CD4-positive, alpha-beta T cell treated with Interferon alpha-2 for 1 hour (primary cell): ENCODE measurements around the gene FSD2.
"Not testable (repeated sequence)": the region's sequence is repeated elsewhere in the genome, so short reads cannot be mapped to it uniquely, and the experiment has no call there.

Experiments used
- DNase-seq, 2 donors: peaks; one replicate each; pipeline ENCODE4 v3.0.0-alpha.2; 2020 to 2022

Gene FSD2

DNA sequence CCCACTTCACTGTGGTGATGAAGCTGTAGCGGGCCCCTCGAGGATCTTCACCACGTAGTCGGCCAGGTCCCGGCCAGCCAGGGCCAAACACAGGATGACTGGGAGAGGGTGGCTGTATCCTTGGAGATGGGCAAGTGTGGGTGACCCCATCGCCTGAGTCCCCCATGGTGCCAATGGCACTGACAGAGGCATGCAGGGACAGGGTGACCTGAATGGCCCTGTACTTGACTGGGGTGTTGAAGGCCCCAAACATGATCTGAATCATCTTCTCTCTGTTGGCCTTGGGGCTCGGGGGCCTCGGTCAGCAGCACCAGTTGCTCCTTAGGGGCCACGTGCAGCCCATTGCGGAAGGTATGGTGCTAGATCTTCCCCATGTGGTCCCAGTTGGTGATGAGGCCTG lies 79.1 kb downstream of the FSD2 start:
- DNase-seq, result no peak

DNA sequence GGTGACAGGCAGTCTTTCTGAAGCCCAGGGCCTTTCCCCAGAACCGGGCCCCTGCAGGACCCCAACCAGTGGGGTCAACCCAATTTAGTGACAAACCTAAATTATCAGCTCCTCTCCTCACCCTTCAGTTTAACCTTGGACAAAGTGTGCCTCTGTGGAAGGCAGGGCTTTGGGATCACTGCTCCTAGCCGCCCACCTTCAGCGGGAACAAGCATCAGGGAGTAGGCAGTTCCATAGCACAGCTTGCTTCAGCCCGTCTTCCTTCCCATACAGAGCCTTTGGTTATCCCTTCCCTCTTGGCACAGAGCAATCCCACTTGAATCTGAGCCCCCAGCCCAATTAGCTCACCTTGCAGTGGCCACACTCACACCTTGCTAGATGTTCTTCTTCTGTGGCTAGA lies 90.9 kb downstream of the FSD2 start:
- no peak for DNase-seq

DNA sequence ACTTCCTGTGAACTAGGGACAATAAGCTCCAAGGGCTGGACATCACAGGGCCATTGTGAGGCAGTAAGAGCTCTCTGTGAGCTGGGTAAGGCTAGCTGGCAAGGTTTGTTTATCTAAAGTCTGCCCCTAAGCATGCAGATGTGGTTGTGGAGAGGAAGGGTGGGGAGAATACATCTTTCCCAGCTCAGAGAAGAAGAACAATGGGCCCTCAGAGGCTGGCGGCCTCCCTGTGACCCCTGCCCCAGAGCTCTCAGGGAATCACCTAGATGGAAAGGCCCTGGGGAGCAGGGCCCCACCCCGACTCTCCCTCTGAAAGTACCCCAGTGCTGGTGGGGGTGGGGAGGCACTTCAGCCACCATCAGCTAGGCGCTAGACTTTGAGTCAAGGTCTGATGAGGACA lies 91.9 kb downstream of the FSD2 start:
- DNase-seq, result no peak

DNA sequence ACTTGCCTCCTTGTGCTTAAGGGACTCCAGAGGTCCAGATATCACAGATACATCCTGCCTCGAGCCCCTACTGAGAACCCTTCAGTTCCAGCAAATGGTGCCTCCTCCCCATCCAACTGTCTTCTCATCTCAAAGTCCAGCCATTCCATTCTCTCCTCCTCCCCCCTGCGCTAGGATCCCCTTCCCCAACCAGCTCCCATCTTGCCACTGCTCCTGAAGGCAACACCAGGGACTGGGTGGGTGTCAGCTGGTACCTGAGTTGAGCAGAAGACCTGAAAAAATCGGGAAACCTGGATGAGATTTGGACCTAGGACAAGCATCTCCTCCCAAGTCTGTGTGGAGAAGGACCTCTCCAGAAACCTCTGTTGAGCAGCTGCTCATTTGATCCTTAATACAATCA lies 93.8 kb downstream of the FSD2 start:
- no peak for DNase-seq

DNA sequence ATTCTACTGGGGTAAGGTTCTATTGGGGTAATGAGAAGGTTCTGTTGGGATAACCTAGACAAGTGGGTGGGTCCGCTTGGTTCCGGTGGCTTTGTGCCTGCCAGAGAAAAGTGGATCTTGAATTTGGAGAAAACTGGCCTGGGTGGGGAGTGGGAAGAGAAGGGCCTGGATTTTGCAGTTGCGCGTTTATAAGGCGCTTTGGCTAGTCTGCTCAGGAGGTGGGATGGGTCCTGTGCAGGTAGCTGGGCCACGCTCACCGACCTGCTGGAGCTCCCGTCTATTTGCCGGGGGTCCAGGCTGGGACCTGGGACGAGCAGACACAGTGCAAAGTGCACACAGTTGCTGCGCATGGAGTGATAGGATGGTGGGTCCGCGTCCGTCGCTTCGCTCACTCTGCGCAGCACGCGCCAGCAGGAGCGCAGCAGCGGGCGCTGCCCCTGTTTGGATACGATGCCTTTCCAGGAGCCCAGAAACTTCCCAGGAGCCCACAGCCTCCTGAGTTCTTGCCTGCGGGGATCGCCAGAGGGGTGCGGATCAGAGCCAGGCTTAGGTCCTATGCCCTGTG lies 94.9 kb downstream of the FSD2 start:
- no peak for DNase-seq

DNA sequence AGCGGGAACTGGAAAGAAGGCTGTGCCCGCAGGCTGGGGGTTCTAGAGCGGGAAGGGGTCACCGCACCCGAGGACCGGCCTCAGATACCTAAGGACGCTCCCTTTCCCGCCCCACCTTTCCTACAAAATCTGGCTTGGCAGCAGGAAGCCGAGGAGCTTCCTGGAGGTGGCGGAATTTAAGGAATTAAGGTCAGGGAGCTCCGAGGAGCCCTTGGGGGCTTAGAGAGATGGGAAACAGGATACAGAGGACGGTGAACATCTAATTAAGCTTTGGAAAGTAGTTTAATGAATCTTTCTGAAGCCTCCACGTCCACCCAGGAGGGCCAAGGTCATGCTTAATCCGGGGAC lies 95.7 kb downstream of the FSD2 start:
- DNase-seq, result no peak

DNA sequence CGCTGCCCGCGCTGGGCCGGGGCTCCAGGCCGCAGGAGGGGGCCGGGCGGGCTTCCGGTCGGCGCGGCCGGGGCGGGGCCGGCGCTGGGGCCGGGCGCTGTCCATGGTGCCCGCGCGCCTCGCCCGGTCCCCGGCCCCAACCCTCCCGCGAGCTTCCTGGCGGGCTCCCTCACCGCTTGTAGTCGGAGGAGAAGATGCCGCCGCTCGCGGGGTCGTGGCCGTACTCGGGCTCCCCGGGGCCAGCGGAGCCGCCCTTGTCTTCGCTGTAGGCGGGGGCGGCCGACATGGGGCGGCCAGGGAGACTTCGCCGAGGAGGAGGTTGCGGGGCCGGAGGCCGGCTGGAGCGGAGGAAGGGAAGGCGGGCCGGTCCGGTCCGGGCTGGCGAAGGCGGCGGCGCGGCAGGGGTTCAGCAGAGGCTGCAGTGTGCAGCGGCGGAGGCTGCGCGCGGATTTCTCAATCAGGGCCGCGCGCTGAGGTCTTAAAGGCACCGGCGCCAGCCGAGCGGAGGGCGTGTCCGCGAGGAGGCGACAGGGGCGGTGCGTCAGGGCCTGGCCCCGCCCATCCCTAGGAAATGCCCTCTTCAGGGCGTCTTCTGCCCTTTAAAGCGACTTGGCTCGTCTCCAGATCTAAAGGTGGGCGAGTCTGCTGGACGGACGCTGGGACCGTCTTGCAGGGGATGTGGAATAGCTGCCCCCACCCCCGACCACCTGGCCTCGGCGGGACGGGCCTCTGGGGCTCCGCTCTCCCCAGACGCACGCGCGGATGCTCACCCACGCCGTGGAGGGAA lies 96.3 kb downstream of the FSD2 start, which contains the start of gene AP3B2:
AP3B2 (minus strand) TSS at position 455 of the 787 bp plus-strand sequence; CDS start at position 286, 169 bp downstream.
- peak; percentile 66 to 75 for DNase-seq

DNA sequence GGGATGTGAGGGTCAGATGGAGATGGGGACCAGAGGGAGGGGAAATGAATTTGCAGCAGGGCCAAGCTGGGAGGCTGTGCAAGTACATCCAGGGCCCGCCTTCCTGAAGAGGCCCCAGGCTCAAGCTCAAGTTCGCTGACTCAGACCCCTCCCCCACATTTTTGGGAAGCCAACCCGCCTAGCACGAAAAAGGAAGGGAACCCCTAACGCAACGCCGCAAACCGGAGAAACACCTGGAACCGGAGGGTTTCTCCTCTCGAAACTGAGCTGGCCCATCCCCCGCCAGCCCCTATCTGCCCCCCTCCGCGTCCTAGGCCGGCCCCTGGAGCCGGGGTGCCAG lies 96.8 kb downstream of the FSD2 start:
- no peak for DNase-seq

DNA sequence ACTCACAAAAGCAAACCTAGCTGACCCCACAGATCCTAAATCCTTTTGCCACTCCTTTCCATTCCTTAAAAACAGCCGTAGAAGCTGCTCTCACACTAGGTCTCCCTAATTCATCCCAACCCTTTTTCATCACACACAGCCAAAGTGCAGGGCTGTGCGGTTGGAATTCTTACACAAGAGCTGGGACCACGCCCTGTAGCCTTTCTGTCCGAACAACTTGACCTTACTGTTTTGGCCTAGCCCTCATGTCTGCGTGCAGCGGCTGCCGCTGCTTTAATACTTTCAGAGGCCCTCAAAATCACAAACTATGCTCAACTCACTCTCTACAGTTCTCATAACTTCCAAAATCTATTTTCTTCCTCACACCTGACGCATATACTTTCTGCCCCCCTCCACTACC lies 100.0 kb downstream of the FSD2 start:
- DNase-seq, result not testable (repeated sequence)
